Activated CD8-positive, alpha-beta memory T cell treated with anti-CD3 and anti-CD28 coated beads for 4 hours (primary cell): ENCODE data around the gene FBXL5.
"Not testable (repeated sequence)": the region's sequence is repeated elsewhere in the genome, so short reads cannot be mapped to it uniquely, and the experiment has no call there.

ENCODE experiments used
- DNase-seq, 2 donors: peaks; one replicate each; pipeline ENCODE4 v3.0.0-alpha.2; 2020; ENCODE audit warnings: low read depth in 2 of 2

FBXL5 gene

GRCh38 chr4:15649914-15650545 is 5.1 kb downstream of the FBXL5 start:
- DNase-seq, result peak; percentile 19 to 46

DNA sequence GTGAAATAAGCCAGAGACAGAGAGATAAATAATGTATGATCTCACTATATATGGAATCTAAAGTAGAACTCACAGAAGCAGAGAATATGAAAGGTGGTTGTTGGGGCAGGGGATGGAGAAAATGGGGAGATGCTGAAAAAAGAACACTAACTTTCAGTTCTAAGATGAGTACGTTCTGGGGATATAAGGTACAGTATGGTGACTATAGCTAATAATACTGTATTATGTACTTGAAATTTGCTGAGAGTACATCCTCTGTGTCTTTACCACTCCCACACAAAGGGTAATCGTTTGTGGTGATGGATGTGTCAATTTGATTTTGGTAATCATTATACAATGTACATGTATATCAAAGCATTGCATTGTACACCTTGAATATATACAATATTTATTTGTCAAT is 6.6 kb downstream of the FBXL5 start:
- no peak for DNase-seq

DNA sequence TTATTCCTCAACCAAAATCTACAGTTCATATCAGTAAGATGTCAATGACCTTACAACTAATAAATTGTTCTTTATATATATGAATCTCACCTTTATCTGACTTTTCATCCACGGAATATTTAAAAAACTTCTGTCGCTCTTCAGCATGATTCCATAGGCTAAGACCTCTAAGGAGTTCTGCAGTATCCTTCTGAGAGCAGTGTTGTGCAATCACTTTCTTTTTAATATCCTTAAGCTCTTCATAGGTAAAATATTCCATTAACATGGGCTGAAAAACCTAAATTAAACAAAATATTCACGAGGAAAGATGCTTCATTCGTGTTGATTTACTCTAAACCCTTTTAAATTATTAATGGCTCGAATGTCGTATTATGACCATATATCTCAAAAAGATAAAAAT is 16.7 kb downstream of the FBXL5 start:
- DNase-seq, result no peak

DNA sequence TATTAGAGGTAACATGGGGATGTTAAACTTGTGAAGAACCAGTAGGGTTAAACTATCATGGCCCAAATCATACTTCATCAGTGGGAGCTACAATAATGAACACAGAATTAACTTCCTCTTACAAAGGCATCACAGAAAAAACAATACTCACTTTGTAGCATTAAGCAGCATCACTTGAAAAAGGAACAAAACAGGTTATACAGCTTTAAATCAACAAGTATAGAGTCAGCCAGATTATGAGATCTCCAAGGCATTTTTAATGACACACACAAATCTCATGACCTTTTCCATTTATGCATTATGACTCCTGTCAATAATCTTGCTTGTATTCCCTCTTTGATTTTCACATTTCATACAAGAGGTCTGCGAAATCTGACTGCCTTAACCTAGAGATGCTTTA is 18.3 kb downstream of the FBXL5 start:
- DNase-seq, result no peak

DNA sequence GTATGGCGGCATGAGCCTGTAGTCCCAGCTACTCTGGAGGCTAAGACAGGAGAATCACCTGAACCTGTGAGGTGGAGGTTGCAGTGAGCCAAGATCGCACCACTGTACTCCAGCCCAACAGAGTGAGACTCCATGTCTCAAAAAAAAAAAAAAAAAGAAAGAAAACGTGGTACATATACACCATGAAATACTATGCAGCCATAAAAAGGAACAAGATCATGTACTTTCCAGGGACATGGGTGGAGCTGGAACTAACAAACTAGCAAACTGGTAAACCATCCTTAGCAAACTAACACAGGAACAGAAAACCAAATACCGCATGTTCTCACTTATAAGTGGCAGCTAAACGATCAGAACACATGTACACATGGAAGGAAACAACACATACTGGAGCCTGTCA is 37.8 kb downstream of the FBXL5 start:
- not testable (repeated sequence) for DNase-seq

DNA sequence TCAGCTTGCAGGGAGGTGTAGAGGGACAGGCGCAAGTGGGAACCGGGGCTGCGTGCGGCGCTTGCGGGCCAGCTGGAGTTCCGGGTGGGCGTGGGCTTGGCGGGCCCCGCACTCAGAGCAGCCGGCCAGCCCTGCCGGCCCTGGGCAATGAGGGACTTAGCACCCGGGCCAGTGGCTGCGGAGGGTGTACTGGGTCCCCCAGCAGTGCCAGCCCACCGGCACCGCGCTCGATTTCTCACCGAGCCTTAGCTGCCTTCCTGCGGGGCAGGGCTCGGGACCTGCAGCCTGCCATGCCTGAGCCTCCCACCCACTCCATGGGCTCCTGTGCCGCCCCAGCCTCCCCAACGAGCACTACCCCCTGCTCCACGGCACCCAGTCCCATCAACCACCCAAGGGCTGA is 40.3 kb downstream of the FBXL5 start:
- DNase-seq, result not testable (repeated sequence)

GRCh38 chr4:15612136-15612535 is 43.0 kb downstream of the FBXL5 start:
- no peak for DNase-seq

DNA sequence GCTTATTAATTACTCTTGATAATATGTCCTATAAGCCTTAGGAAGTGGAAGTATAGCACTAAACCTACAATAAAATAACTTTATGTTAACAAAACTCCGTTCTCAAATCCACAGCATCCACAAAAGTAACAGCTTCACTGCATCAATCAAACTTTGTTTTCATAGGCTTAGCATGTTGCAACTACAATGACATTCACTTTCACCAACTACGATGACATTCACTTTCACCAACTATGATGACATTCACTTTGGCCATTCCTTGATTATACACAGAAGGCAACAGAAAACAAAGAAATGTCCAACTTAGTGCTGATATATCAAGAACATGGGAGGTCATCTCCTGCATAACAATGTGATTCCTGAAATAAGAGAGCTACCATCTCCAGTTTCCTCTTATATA is 44.3 kb downstream of the FBXL5 start:
- no peak for DNase-seq

GRCh38 chr4:15605537-15605936 is 49.6 kb downstream of the FBXL5 start:
- no peak for DNase-seq

- DNase-seq, result no peak
Observed at GRCh38 chr4:15601862-15602261, 53.3 kb downstream of the FBXL5 start.

DNA sequence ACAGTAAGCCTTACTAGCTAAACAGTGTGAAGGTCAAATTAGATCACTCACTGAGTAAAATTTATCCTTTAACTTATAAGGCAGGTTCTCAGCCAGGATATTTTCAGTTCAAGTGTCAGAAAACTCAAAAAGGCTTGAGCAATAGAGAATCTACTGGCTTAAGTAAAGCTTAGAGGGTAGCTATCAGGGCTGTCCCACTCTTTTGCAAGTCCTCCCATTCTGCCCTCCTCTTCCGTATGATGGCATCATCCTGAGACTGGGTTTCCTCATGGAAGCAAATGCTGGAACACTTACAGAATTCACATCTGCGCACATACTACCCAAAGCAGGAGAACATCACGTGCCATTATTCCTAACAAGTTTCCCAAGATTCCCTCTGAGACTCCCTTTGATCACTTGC is 55.0 kb downstream of the FBXL5 start:
- no peak for DNase-seq

- DNase-seq, result no peak
Observed at GRCh38 chr4:15598644-15599043, 56.5 kb downstream of the FBXL5 start.

GRCh38 chr4:15592799-15593198 is 62.4 kb downstream of the FBXL5 start:
- DNase-seq, result no peak

GRCh38 chr4:15587649-15588048 is 67.5 kb downstream of the FBXL5 start:
- DNase-seq, result no peak

DNA sequence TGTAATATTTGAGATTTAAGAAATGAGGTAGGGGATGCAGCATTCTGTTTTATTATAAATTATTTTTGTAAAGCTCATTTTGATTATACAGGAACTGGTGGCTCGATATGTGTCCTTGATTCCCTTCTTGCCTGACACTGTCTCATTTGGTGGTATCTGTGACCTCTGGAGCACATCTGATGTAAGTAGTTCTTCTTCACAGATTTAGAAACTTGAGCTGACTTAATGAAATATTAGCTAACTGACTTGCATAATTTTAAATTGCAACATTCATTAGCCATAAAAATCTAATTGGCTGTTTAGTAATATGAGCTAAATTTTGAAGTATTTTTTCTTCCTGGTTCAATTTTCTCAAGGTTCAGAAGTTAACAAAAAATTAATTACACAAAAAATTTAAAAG is 69.1 kb downstream of the FBXL5 start:
- no peak for DNase-seq

DNA sequence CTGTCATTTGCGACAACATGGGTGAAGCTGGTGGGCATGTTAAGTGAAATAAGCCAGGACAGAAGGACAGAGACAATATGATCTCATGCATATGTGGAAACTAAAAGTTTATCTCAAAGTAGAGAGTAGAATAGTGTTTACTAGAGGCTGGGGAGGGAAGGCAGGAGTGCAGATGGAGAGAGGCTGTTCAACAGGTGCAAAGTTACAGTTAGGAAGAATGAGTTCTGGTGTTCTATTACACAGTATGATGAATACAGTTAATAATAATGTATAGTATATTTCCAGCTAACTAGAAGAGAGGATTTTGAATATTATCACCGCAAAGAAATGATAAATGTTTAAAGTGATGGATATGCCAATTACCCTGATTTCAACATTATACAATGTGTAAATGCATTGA is 69.8 kb downstream of the FBXL5 start:
- DNase-seq, result no peak

DNA sequence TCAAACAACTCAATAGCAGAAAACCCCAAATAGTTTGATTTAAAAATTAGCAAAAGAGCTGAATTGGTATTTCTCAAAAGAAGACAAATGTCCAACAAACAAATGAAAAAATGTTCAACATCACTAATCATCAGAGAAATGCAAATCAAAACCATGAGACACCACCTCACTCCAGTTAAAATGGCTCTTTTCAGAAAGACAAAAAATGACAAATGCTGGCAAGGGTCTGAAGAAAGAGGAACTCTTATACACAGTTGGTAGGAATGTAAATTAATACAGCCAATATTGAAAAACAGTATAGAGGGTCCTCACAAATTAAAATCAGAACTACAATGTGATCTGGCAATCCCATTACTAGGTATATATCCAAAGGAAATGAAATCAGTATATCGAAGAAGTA is 70.4 kb downstream of the FBXL5 start:
- no peak for DNase-seq

DNA sequence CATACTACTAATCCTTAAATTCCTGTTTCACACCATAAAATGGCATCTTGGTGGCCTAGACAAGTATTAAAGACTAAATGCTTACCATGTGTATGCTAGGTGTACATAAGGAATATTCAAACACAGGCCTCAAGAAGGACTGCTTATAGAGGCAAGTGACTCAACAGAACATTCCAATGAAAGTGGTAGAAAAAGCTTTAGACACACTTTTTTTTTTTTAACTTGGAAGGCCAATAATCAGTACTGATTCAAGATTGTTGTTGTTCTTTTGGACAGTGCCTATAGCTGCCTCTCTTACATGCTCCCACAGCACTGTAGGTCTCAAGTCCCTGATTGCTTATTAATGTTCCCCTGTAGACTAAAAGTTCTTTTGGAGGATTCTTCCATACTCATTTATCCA is 77.6 kb downstream of the FBXL5 start:
- no peak for DNase-seq

DNA sequence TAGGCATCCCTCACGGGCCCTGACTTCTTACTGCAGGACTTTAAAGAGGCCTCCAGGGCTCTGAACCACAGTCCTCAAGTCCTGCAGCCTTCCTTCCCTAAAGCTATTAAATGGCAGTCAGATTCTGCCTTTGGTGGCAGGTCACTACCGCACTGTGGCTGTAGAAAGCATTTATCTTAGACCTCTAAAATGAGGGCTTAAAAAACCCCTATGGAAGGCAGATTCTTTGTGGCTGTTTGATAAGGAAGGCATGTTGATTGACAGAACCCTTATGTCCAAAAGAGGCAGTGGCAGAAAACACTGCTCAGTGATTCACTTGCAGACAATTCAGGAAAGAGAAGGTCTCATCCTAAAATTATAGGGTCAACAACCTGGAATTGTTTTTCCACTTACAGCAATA is 79.2 kb downstream of the FBXL5 start:
- DNase-seq, result no peak

GRCh38 chr4:15569746-15570145 is 85.4 kb downstream of the FBXL5 start:
- DNase-seq, result no peak

DNA sequence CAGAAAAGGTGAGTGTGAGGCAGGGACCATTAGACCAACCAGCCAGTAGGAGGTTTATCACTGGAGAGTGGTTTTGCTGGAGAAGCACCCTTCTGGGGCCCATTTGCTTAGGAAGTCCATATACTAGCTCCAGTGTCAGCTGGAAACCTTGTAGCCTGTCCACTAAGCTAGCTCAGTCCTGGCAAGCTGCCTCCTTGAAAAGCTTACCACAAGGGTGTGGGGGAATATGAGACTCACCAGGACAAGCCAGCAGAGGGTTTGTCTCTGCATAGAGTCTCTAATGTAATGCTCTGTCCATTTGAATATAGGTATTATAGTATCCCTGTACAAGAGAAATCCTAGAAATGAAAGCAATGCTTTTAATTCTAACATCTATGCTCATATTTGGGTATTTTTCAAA is 86.3 kb downstream of the FBXL5 start:
- no peak for DNase-seq

- no peak for DNase-seq
Observed at GRCh38 chr4:15563871-15564270, 91.3 kb downstream of the FBXL5 start.

DNA sequence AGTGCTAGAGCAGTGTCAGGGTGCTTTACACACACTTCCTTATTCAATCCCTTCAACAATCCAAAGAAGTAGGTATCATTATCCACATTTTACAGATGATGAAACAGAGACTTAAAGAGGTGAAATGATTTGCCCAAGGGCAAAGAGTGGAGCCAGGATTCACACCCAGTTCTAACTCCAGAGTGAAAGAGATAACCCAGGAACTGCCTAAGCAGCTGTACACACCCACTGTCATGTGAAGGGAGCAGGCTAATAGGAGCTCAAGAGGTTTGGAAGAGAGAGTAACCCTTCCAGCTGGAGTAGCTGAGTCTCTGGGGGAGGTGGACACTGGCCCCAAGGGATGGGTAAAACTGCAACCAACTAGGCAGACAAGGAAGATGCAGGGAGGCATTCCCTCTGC is 92.5 kb downstream of the FBXL5 start:
- DNase-seq, result no peak

- DNase-seq, result no peak
Observed at GRCh38 chr4:15562114-15562513, 93.0 kb downstream of the FBXL5 start.

GRCh38 chr4:15558561-15558960 is 96.6 kb downstream of the FBXL5 start:
- DNase-seq, result no peak
